IMR-90 (cell line): ENCODE results near the gene CYP2E1. TPM values are rescaled to one million over a fixed set of nuclear protein-coding genes. Genes with fewer than 3 reads are reported as not detected.

Experiments
- ATAC-seq: fragments of 200-7000 bp; cut with Tn5 transposase; 2 replicates; pipeline ENCODE4 v1.9.1; 2020; ENCODE audit warnings: low read depth, mild to moderate bottlenecking, moderate library complexity
- BruUV-seq: library from RNA; stranded (reverse); fragments of 400-500 nt; replicated peaks from 2 replicates; lab custom pipeline; 2021; lab: Mats Ljungman, UMichigan
- CTCF ChIA-PET: fragments of 300-600 bp; formaldehyde crosslinking; extraction: SDS; loops from one replicate; lab custom pipeline; 2021; ENCODE audit warnings: antibody characterized with exemption; lab: Yijun Ruan, JAX
- POLR2A ChIA-PET: fragments of 300-600 bp; sonication (Branson Sonifier 250); formaldehyde crosslinking; loops from one replicate; lab custom pipeline; 2022; ENCODE audit warnings: antibody characterized with exemption; ENCODE audit not compliant: unreplicated experiment; lab: Charles Lee
- DNase-seq: peaks from one replicate; pipeline ENCODE4 v3.0.0; 2013
- H2AFZ ChIP-seq: replicated peaks from 2 replicates; pipeline ENCODE3; 2013; ENCODE audit warnings: low read length, mild to moderate bottlenecking; ENCODE audit not compliant: poor library complexity
- H2AK5ac ChIP-seq: 2 replicates; pipeline ENCODE4 v1.6.1; 2013; ENCODE audit warnings: low read depth, low read length, inconsistent platforms
- H2AK9ac ChIP-seq: replicated peaks from 2 replicates; pipeline ENCODE3; 2013; ENCODE audit warnings: mild to moderate bottlenecking, low read depth, low read length, moderate library complexity; ENCODE audit not compliant: poor library complexity
- H2BK120ac ChIP-seq: 2 replicates; pipeline ENCODE4 v1.6.1; 2013; ENCODE audit warnings: low read depth, low read length, inconsistent platforms
- H2BK15ac ChIP-seq: 3 replicates; pipeline ENCODE4 v1.6.1; 2013; ENCODE audit warnings: low read depth, low read length, inconsistent platforms
- H2BK20ac ChIP-seq: 2 replicates; pipeline ENCODE4 v1.6.1; 2013; ENCODE audit warnings: low read depth, mild to moderate bottlenecking, inconsistent platforms, low read length, moderate library complexity
- H2BK5ac ChIP-seq: 2 replicates; pipeline ENCODE4 v1.6.1; 2013; ENCODE audit warnings: mild to moderate bottlenecking, low read depth, low read length, inconsistent platforms; ENCODE audit not compliant: poor library complexity, severe bottlenecking
- H3K14ac ChIP-seq: replicated peaks from 2 replicates; pipeline ENCODE4 v1.6.1; 2013; ENCODE audit warnings: low read depth, low read length, inconsistent platforms
- H3K18ac ChIP-seq: 2 replicates; pipeline ENCODE4 v1.6.1; 2013; ENCODE audit warnings: low read depth, low read length, control low read depth
- H3K23ac ChIP-seq: 2 replicates; pipeline ENCODE4 v1.6.1; 2013; ENCODE audit warnings: low read depth, low read length, inconsistent platforms
- H3K27ac ChIP-seq: 2 replicates; pipeline ENCODE4 v1.5.1; 2013; ENCODE audit warnings: mild to moderate bottlenecking, control low read depth, low read length; ENCODE audit not compliant: insufficient read depth
- H3K27me3 ChIP-seq: 2 replicates; pipeline ENCODE4 v1.6.1; 2013; ENCODE audit warnings: low read length; ENCODE audit not compliant: control insufficient read depth, insufficient read depth
- H3K36me3 ChIP-seq: 2 replicates; pipeline ENCODE4 v1.6.1; 2013; ENCODE audit warnings: low read length, mixed read lengths; ENCODE audit not compliant: control insufficient read depth, insufficient read depth
- H3K4ac ChIP-seq: 2 replicates; pipeline ENCODE4 v1.6.1; 2013; ENCODE audit warnings: low read depth, low read length, inconsistent platforms
- H3K4me1 ChIP-seq: 2 replicates; pipeline ENCODE4 v1.6.1; 2013; ENCODE audit warnings: low read length, mixed read lengths; ENCODE audit not compliant: control insufficient read depth, insufficient read depth
- H3K4me2 ChIP-seq: 2 replicates; pipeline ENCODE4 v1.6.1; 2013; ENCODE audit warnings: low read depth, mild to moderate bottlenecking, control low read depth, low read length, moderate library complexity
- H3K4me3 ChIP-seq: 2 replicates; pipeline ENCODE4 v1.5.1; 2013; ENCODE audit warnings: low read depth, mild to moderate bottlenecking, control low read depth, low read length, moderate library complexity; ENCODE audit not compliant: insufficient read depth
- H3K56ac ChIP-seq: 2 replicates; pipeline ENCODE4 v1.6.1; 2013; ENCODE audit warnings: low read length, inconsistent platforms; ENCODE audit not compliant: insufficient read depth; ENCODE audit errors: extremely low read depth
- H3K79me1 ChIP-seq, 2 experiments: 2 replicates each; pipeline ENCODE4 v1.6.1; 2013; ENCODE audit warnings: low read length in 2 of 2, inconsistent platforms in 1 of 2, low read depth in 1 of 2
- H3K9ac ChIP-seq: 2 replicates; pipeline ENCODE4 v1.6.1; 2013; ENCODE audit warnings: low read depth, low read length, control low read depth
- H3K9me1 ChIP-seq: 2 replicates; pipeline ENCODE4 v1.6.1; 2013; ENCODE audit warnings: low read length, inconsistent platforms; ENCODE audit not compliant: insufficient read depth
- H3K9me3 ChIP-seq: 2 replicates; pipeline ENCODE4 v1.6.1; 2013; ENCODE audit warnings: low read length; ENCODE audit not compliant: control insufficient read depth, insufficient read depth
- H4K20me1 ChIP-seq: 2 replicates; pipeline ENCODE4 v1.6.1; 2013; ENCODE audit warnings: low read length, inconsistent platforms; ENCODE audit not compliant: insufficient read depth
- H4K5ac ChIP-seq: 2 replicates; pipeline ENCODE4 v1.6.1; 2013; ENCODE audit warnings: mild to moderate bottlenecking, low read depth, low read length, control low read depth
- H4K8ac ChIP-seq, 2 experiments: 2 replicates each; pipeline ENCODE4 v1.6.1; 2013; ENCODE audit warnings: low read depth in 2 of 2, low read length in 2 of 2, control low read depth in 1 of 2, inconsistent platforms in 1 of 2
- H4K91ac ChIP-seq: 2 replicates; pipeline ENCODE4 v1.6.1; 2013; ENCODE audit warnings: low read depth, low read length, inconsistent platforms; ENCODE audit not compliant: insufficient read depth
- CEBPB ChIP-seq: IDR thresholded peaks from 2 replicates; pipeline ENCODE4 v1.6.1; 2012; ENCODE audit warnings: low read depth, low read length, improper control_type of control experiment
- FOS ChIP-seq: fragments of 150-350 bp; IDR thresholded peaks from 2 replicates; pipeline ENCODE4 v1.6.1; 2016; ENCODE audit warnings: low read depth, low read length
- MAZ ChIP-seq: IDR thresholded peaks from 2 replicates; pipeline ENCODE4 v1.6.1; 2012; ENCODE audit warnings: low read depth, mild to moderate bottlenecking, low read length, improper control_type of control experiment, moderate library complexity, borderline replicate concordance
- MXI1 ChIP-seq: IDR thresholded peaks from 2 replicates; pipeline ENCODE4 v1.6.1; 2012; ENCODE audit warnings: low read depth, mild to moderate bottlenecking, low read length, moderate library complexity, borderline replicate concordance
- NFE2L2 ChIP-seq: fragments of 150-350 bp; IDR thresholded peaks from 2 replicates; pipeline ENCODE4 v1.6.1; 2016; ENCODE audit warnings: low read depth, mild to moderate bottlenecking, low read length
- WGBS, 2 experiments: methylation state at CpG; one replicate each; pipeline versions ENCODE4 v1.1.5 to v1.1.7; 2013; ENCODE audit warnings: missing lambda C conversion rate in 2 of 2; ENCODE audit not compliant: insufficient read length in 1 of 2; ENCODE audit errors: extremely low coverage in 2 of 2; 5-methylcytosine and 5-hydroxymethylcytosine counted together
- dilution Hi-C: fragments of 300-500 bp; cut with HindIII; formaldehyde crosslinking; loops from one replicate; pipeline ENCODE4 v1.14.3; 2018; ENCODE audit warnings: low sequenced_read_pairs; ENCODE audit not compliant: unreplicated experiment
- in situ Hi-C: fragments of 300-500 bp; cut with MboI; formaldehyde crosslinking; loops from 3 replicates; pipeline ENCODE4 v1.14.3; 2019; ENCODE audit warnings: low sequenced_read_pairs, inconsistent platforms, mixed read lengths
- intact Hi-C: fragments of 100-400 bp; cut with micrococcal nuclease; formaldehyde crosslinking; loops from 2 replicates; pipeline ENCODE4 v1.10.0; 2022
- polyA plus RNA-seq, 3 experiments: library from polyadenylated mRNA; depleted of rRNA; stranded (reverse); fragments of >200 nt; gene quantifications; 2 replicates each; pipeline ENCODE4 v1.2.3, GENCODE V29; 2012; ENCODE audit warnings: low replicate concordance in 1 of 3
- total RNA-seq: library from RNA; depleted of rRNA; stranded (reverse); fragments of >200 nt; gene quantifications from 2 replicates; pipeline ENCODE4 v1.2.3, GENCODE V29; 2012

Gene CYP2E1
- total and polyA plus RNA-seq, 2 of the 4 experiments (the other 2 are of a cell fraction) = 0.36 to 1.7 TPM

GRCh38 chr10:133555521-133555920 is 28.4 kb downstream of the CYP2E1 start:
- Histone ChIP-seq H4K8ac (no peak overlapping the region), H3K27me3 (no peaks in the 10 kb centered on the region), H2BK20ac (no peak overlapping the region), H2BK5ac (no peak overlapping the region), H3K27ac (no peak overlapping the region), H2AK9ac (no peak overlapping the region), H2AK5ac (no peak overlapping the region), H2BK15ac (no peak overlapping the region), H3K14ac (no peak overlapping the region), H4K20me1 (no peaks in the 10 kb centered on the region), H3K9ac (no peak overlapping the region), H3K4me1 (no peaks in the 10 kb centered on the region), H3K4ac (no peak overlapping the region), H3K4me2 (no peak overlapping the region), H2BK120ac (no peak overlapping the region), H3K23ac (no peak overlapping the region), H3K56ac (no peak overlapping the region), H3K18ac (no peak overlapping the region), H4K5ac (no peak overlapping the region), H3K4me3 (no peak overlapping the region), H2AFZ (no peak overlapping the region), H3K79me1 (no peaks in the 10 kb centered on the region), H3K9me3 (no peaks in the 10 kb centered on the region), H4K91ac (no peak overlapping the region), H3K36me3 (no peaks in the 10 kb centered on the region), H3K9me1 (no peaks in the 10 kb centered on the region)
- TF ChIP-seq CEBPB = no peak
- no peak for TF ChIP-seq FOS
- TF ChIP-seq NFE2L2 = no peak
- no peak for TF ChIP-seq MAZ
- no peak for TF ChIP-seq MXI1
- no peak for ATAC-seq
- intact Hi-C loops (no loop called here), in situ Hi-C loops (no loop called here), dilution Hi-C loops (no loop called here)
- BruUV-seq = no TSS peak
- no peak for DNase-seq
- 49% methylated on average over 4 of the region's 8 CpGs; no CpG with 5 or more reads in 1 of the 2 experiments for WGBS, 2 experiments
- CTCF ChIA-PET = no interaction called here
- POLR2A ChIA-PET = no interaction called here
